ENCODE data around the gene DTNA. TPM values are rescaled to one million over a fixed set of nuclear protein-coding genes. Genes with fewer than 3 reads are reported as not detected.

Gene DTNA
- total and polyA plus RNA-seq, 2 of the 8 experiments (the other 6 are each of a cell fraction or from before 2014, with no cell fraction given), result 30.2 to 32.7 TPM

GRCh38 chr18:34904994-34905393, 194.9 kb downstream of the DTNA start:
- H4K20me1 ChIP-seq (replicated peaks in 1 of 2; ENCODE audit: control insufficient read depth in 1 of 2, insufficient read depth in 2 of 2, low read length in 2 of 2), result no peaks in the 10 kb centered on the region
- no peaks in the 10 kb centered on the region for H3K27me3 ChIP-seq (replicated peaks in 1 of 4; ENCODE audit: control insufficient read depth in 3 of 4, extremely low read depth in 1 of 4, insufficient read depth in 3 of 4, low read length in 3 of 4)
- H3K23ac ChIP-seq (ENCODE audit: insufficient read length), result no peak overlapping the region
- no peak overlapping the region for H3K14ac ChIP-seq (ENCODE audit: insufficient read length)
- ChIA-PET CTCF (ENCODE audit: partially characterized antibody) (no interaction called here), POLR2A (ENCODE audit: partially characterized antibody) (no interaction called here)
- no peak overlapping the region for H3K56ac ChIP-seq (replicated peaks; ENCODE audit: insufficient read length, low read depth, low read length)
- no peak overlapping the region for H3K4me2 ChIP-seq (ENCODE audit: insufficient read depth in 1 of 2, low read depth in 2 of 2, low read length in 2 of 2)
- TF ChIP-seq, protein P1, sequence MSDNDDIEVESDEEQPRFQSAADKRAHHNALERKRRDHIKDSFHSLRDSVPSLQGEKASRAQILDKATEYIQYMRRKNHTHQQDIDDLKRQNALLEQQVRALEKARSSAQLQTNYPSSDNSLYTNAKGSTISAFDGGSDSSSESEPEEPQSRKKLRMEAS (IDR thresholded peaks at IDR 0.05), result no peak
- TF ChIP-seq SP4 (IDR thresholded peaks at IDR 0.05; ENCODE audit: low read length) (no peak), RNF2 (IDR thresholded peaks at IDR 0.05; ENCODE audit: borderline replicate concordance, low read depth, low read length, missing control alignments, poor library complexity, severe bottlenecking) (no peak), TAF7 (optimal IDR thresholded peaks at IDR 0.05; ENCODE audit: borderline replicate concordance, low read depth, low read length) (no peak), JUN (IDR thresholded peaks at IDR 0.05; ENCODE audit: low read depth, low read length) (no peak), JUND (IDR thresholded peaks at IDR 0.05; ENCODE audit: low read length) (no peak), YY1 (IDR thresholded peaks at IDR 0.05; ENCODE audit: low read depth, low read length) (no peak), SIRT6 (IDR thresholded peaks at IDR 0.05; ENCODE audit: low read length) (no peak), GABPA (IDR thresholded peaks at IDR 0.05; ENCODE audit: borderline replicate concordance, insufficient read depth, low read length) (no peak), POU5F1 (IDR thresholded peaks at IDR 0.05; ENCODE audit: low read depth, low read length) (no peak), CHD2 (IDR thresholded peaks at IDR 0.05; ENCODE audit: low read length) (no peak), PHF8 (conservative IDR thresholded peaks at IDR 0.05; ENCODE audit: low read depth, low read length) (no peak)
- no peak overlapping the region for H4K8ac ChIP-seq (ENCODE audit: extremely low read depth, insufficient read depth, low read length)
- no peak overlapping the region for H2AFZ ChIP-seq (ENCODE audit: low read length)
- WGBS, 2 experiments (ENCODE audit: extremely low coverage in 1 of 2, insufficient coverage in 1 of 2, insufficient read length in 1 of 2, insufficient replicate concordance in 2 of 2, low coverage in 1 of 2, low lambda C conversion rate in 2 of 2, missing lambda C conversion rate in 1 of 2), result 94% methylated on average over 3 of the region's 3 CpGs; no CpG with 5 or more reads in 1 of the 2 experiments
- no peaks in the 10 kb centered on the region for H3K4me1 ChIP-seq (replicated peaks in 1 of 4; ENCODE audit: control insufficient read depth in 3 of 4, insufficient read depth in 4 of 4, low read length in 3 of 4)
- no peak overlapping the region for H2BK15ac ChIP-seq (ENCODE audit: low read length)
- no peaks in the 10 kb centered on the region for H3K79me1 ChIP-seq (ENCODE audit: low read depth, low read length)
- H3K23me2 ChIP-seq (ENCODE audit: low read depth, low read length), result no peaks in the 10 kb centered on the region
- H3K79me2 ChIP-seq (ENCODE audit: control insufficient read depth in 1 of 2, insufficient read depth in 2 of 2, low read length in 2 of 2), result no peaks in the 10 kb centered on the region
- H2AK5ac ChIP-seq (ENCODE audit: low read depth, low read length), result no peak overlapping the region
- no peak overlapping the region for H4K91ac ChIP-seq (replicated peaks; ENCODE audit: insufficient read length, low read length)
- H3K18ac ChIP-seq (ENCODE audit: extremely low read depth, low read length), result no peak overlapping the region
- no peak overlapping the region for H3K4me3 ChIP-seq (ENCODE audit: extremely low read depth in 1 of 4, insufficient read depth in 2 of 4, low read depth in 3 of 4, low read length in 4 of 4)
- no peak overlapping the region for H2BK5ac ChIP-seq (ENCODE audit: low read depth, low read length)
- H4K5ac ChIP-seq (ENCODE audit: insufficient read length, low read depth, low read length), result no peak overlapping the region
- H3K4ac ChIP-seq (replicated peaks; ENCODE audit: insufficient read length, low read depth, low read length), result no peak overlapping the region
- H3K27ac ChIP-seq (ENCODE audit: low read depth, low read length), result no peak overlapping the region
- H2BK12ac ChIP-seq (ENCODE audit: low read depth, low read length), result no peak overlapping the region
- FAIRE-seq, result no peak
- H3K9me3 ChIP-seq (ENCODE audit: insufficient read depth in 2 of 2, low read depth in 1 of 2, low read length in 1 of 2), result peaks cover 6 to 8% of the 10 kb centered on the region in 2 experiments; a peak in 3 of 4 replicates
- no peak overlapping the region for H3K9ac ChIP-seq (replicated peaks in 1 of 4; ENCODE audit: extremely low read depth in 1 of 4, low read depth in 3 of 4, low read length in 3 of 4)
- no peak overlapping the region for H2BK120ac ChIP-seq (replicated peaks; ENCODE audit: low read depth, low read length)
- no peaks in the 10 kb centered on the region for H3K36me3 ChIP-seq (ENCODE audit: control insufficient read depth in 2 of 4, insufficient read depth in 4 of 4, low read length in 3 of 4)
- no peak for DNase-seq (ENCODE audit: low read depth in 1 of 2, low spot score in 2 of 2)
- H2BK20ac ChIP-seq (ENCODE audit: low read length), result no peak overlapping the region
